IPS-18a (cell line): Measurements from ENCODE around the gene CTNND2.
"Not testable (repeated sequence)": the region's sequence is repeated elsewhere in the genome, so short reads cannot be mapped to it uniquely, and the experiment has no call there.

Source experiments
- H3K27ac ChIP-seq: one replicate; pipeline ENCODE4 v1.5.1; 2013; ENCODE audit warnings: low read length
- H3K27me3 ChIP-seq: one replicate; pipeline ENCODE4 v1.6.1; 2013; ENCODE audit warnings: mild to moderate bottlenecking, low read length; ENCODE audit not compliant: control insufficient read depth, insufficient read depth
- H3K36me3 ChIP-seq: one replicate; pipeline ENCODE4 v1.6.1; 2013; ENCODE audit warnings: low read depth, low read length; ENCODE audit not compliant: control insufficient read depth
- H3K4me1 ChIP-seq: one replicate; pipeline ENCODE4 v1.6.1; 2013; ENCODE audit warnings: low read depth, low read length; ENCODE audit not compliant: control insufficient read depth
- H3K4me3 ChIP-seq: one replicate; pipeline ENCODE4 v1.5.1; 2013; ENCODE audit warnings: low read length
- H3K9ac ChIP-seq: one replicate; pipeline ENCODE4 v1.6.1; 2013; ENCODE audit warnings: mild to moderate bottlenecking, low read length, moderate library complexity
- H3K9me3 ChIP-seq: one replicate; pipeline ENCODE4 v1.6.1; 2013; ENCODE audit warnings: low read depth, low read length; ENCODE audit not compliant: control insufficient read depth

CTNND2 gene

GRCh38 chr5:11658376-11658775, 245.9 kb downstream of the CTNND2 start:
- no peak overlapping the region for H3K9ac ChIP-seq
- no peaks in the 10 kb centered on the region for H3K27me3 ChIP-seq
- H3K27ac ChIP-seq = no peak overlapping the region

GRCh38 chr5:11656916-11657315, 247.3 kb downstream of the CTNND2 start:
- no peaks in the 10 kb centered on the region for H3K36me3 ChIP-seq
- H3K27me3 ChIP-seq = no peaks in the 10 kb centered on the region
- no peaks in the 10 kb centered on the region for H3K4me1 ChIP-seq
- H3K4me3 ChIP-seq = no peak overlapping the region
- no peak overlapping the region for H3K9ac ChIP-seq
- no peaks in the 10 kb centered on the region for H3K9me3 ChIP-seq
- no peak overlapping the region for H3K27ac ChIP-seq

More at GRCh38 chr5:11658376-11658775, 245.9 kb downstream of the CTNND2 start:
- Histone ChIP-seq H3K4me3 (no peak overlapping the region), H3K4me1 (no peaks in the 10 kb centered on the region), H3K9me3 (no peaks in the 10 kb centered on the region), H3K36me3 (no peaks in the 10 kb centered on the region)

- no peak overlapping the region for H3K27ac ChIP-seq
- no peaks in the 10 kb centered on the region for H3K36me3 ChIP-seq
- no peaks in the 10 kb centered on the region for H3K9me3 ChIP-seq
- H3K9ac ChIP-seq = no peak overlapping the region
- H3K4me1 ChIP-seq = peaks cover 5% of the 10 kb centered on the region
- H3K27me3 ChIP-seq = no peaks in the 10 kb centered on the region
- no peak overlapping the region for H3K4me3 ChIP-seq
Observed at GRCh38 chr5:11655681-11656080, 248.6 kb downstream of the CTNND2 start.

- Histone ChIP-seq H3K36me3 (no peaks in the 10 kb centered on the region), H3K4me1 (peaks cover 12% of the 10 kb centered on the region), H3K27me3 (no peaks in the 10 kb centered on the region), H3K9me3 (no peaks in the 10 kb centered on the region), H3K4me3 (no peak overlapping the region), H3K27ac (no peak overlapping the region), H3K9ac (no peak overlapping the region)
Observed at GRCh38 chr5:11650936-11651335, 253.3 kb downstream of the CTNND2 start.

DNA sequence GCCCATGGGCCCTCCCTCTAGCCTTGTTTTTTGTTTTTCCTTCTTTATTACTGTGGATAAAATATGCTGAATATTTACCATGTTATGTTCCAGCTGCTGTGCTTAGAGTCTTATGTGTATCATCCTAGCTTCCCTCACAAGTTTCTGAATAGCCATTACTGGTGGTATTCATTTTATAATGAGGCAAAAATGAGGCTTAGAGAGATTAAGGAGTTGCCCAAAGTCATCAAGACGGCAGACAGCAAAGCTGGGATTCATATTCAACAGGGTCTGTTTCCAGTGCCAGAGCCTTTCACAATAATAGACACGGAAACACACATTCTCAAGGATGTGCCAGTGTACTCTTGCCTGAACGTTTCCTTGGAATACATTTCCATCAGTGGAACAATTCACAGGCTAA, 258.1 kb downstream of the CTNND2 start:
- Histone ChIP-seq H3K27me3 (no peaks in the 10 kb centered on the region), H3K4me3 (no peak overlapping the region), H3K36me3 (no peaks in the 10 kb centered on the region), H3K4me1 (peaks cover 10% of the 10 kb centered on the region), H3K27ac (no peak overlapping the region), H3K9ac (no peak overlapping the region), H3K9me3 (no peaks in the 10 kb centered on the region)

DNA sequence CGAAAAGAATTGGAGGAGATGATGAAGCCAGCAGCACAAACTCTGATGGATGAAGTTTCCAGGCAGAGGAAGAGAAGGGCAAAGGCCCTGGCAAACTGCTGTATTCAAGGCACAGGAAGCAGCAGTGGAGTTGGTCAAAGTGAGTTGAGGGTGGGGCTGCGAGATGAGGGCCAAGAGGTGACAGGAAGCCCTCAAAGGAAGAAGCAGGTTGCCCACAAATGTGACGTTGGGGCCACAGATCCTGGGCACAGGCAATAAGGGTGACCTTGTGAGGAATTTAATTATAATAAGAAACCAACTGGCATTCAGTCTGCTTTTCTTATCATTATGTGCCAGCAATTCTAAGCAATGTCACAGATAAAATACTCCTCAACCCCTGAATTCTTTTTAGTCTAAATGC, 261.8 kb downstream of the CTNND2 start:
- Histone ChIP-seq H3K4me3 (no peak overlapping the region), H3K36me3 (no peaks in the 10 kb centered on the region), H3K27me3 (no peaks in the 10 kb centered on the region), H3K9ac (no peak overlapping the region), H3K27ac (no peak overlapping the region), H3K4me1 (no peaks in the 10 kb centered on the region), H3K9me3 (no peaks in the 10 kb centered on the region)

GRCh38 chr5:11640158-11640873, 263.9 kb downstream of the CTNND2 start:
- no peak overlapping the region for H3K9ac ChIP-seq
- H3K27ac ChIP-seq = no peak overlapping the region
- H3K4me3 ChIP-seq = no peak overlapping the region
- no peaks in the 10 kb centered on the region for H3K36me3 ChIP-seq
- no peaks in the 10 kb centered on the region for H3K27me3 ChIP-seq
- no peaks in the 10 kb centered on the region for H3K9me3 ChIP-seq
- no peaks in the 10 kb centered on the region for H3K4me1 ChIP-seq

DNA sequence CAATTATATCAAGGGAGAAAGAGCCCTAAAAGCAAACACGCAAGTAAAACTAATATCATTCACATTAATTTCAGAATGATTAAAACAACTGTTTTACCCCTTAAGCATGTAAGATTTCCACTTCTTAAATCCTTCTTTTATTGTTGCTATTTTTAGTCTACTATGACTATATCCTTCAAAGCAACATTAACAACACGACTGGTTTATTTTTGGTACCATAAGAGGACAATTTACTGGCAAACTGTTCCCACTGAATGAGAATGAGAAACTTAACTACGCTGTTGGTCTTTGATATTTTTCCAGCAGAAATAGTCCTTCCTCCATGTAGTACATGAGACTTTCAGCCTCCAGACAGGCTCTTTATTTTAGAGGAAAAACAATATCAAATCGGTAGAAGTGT, 281.5 kb downstream of the CTNND2 start:
- Histone ChIP-seq H3K36me3 (no peaks in the 10 kb centered on the region), H3K9ac (no peak overlapping the region), H3K27ac (no peak overlapping the region), H3K4me1 (no peaks in the 10 kb centered on the region), H3K4me3 (no peak overlapping the region), H3K9me3 (no peaks in the 10 kb centered on the region), H3K27me3 (no peaks in the 10 kb centered on the region)

DNA sequence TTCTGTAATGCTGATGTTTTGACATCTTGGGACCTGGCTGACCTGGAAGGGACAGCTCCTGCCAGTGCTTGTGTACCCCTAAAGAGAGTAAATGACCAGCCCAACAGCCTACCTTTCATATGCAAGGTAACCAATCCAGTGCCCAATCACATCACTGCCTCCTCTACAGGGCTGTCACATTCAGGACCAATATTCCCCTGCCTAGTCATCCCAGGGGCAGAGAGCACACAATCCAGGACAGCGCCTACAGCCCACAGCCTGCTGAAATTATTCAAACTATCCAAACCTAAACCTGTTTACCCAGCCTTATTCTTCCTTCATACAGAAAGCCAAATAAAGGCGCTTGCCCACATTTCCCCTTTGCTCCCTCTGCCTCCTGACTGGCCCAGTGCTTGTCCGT, 284.1 kb downstream of the CTNND2 start:
- H3K9me3 ChIP-seq = no peaks in the 10 kb centered on the region
- no peak overlapping the region for H3K9ac ChIP-seq
- no peak overlapping the region for H3K27ac ChIP-seq
- no peaks in the 10 kb centered on the region for H3K4me1 ChIP-seq
- no peak overlapping the region for H3K4me3 ChIP-seq
- H3K27me3 ChIP-seq = no peaks in the 10 kb centered on the region
- no peaks in the 10 kb centered on the region for H3K36me3 ChIP-seq

DNA sequence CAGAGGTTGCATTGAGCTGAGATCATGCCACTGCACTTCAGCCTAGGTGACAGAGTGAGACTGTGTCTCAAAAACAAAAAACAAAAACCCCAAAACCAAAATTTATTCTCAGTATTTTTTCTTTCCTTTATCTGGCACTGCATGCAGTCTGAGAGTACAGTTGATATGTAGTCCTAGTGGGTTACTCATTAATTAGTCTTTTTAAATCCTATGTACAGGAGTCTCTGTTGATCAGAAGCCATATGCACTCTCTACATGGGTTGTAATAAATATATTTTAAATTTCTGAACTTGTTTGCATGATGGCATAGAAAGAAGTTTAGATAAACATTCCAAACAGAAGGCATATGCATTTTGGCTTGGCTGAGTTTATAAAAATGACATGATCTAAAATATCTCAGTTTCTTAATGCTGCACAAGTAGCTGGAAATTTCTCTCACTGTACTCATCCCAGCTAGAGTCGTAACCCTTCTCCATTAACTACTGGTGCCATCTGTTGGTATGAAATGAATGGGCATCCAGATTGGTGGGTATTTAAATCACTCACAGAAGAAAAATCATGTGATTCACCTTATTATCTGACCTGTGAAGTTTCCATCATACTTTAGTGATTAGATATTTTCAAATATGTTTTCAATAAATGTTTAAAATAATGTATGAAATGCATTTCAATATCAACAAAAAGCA, 284.8 kb downstream of the CTNND2 start:
- no peaks in the 10 kb centered on the region for H3K4me1 ChIP-seq
- no peak overlapping the region for H3K27ac ChIP-seq
- H3K9me3 ChIP-seq = no peaks in the 10 kb centered on the region
- no peaks in the 10 kb centered on the region for H3K36me3 ChIP-seq
- no peak overlapping the region for H3K4me3 ChIP-seq
- no peak overlapping the region for H3K9ac ChIP-seq
- no peaks in the 10 kb centered on the region for H3K27me3 ChIP-seq

GRCh38 chr5:11617080-11617479, 287.2 kb downstream of the CTNND2 start:
- Histone ChIP-seq H3K27ac (no peak overlapping the region), H3K9ac (no peak overlapping the region), H3K36me3 (no peaks in the 10 kb centered on the region), H3K4me1 (no peaks in the 10 kb centered on the region), H3K4me3 (no peak overlapping the region), H3K9me3 (no peaks in the 10 kb centered on the region), H3K27me3 (no peaks in the 10 kb centered on the region)

DNA sequence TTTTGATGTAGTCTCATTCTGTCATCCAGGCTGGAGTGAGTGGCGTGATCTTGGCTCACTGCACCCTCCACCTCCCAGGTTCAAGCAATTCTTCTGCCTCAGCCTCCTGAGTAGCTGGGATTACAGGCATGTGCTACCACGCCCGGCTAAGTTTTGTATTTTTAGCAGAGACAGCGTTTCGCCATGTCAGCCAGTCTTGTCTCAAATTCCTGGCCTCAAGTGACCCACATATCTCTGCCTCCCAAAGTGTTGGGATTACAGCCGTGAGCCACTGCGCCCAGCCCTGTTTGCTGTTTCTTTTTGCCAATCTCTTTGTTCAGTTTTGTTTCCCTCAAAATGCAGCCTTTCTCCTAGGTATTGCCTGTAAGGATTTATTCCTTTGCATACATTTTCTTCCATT, 287.6 kb downstream of the CTNND2 start:
- not testable (repeated sequence) for H3K4me3 ChIP-seq, H3K27ac ChIP-seq, H3K9ac ChIP-seq, H3K9me3 ChIP-seq, H3K4me1 ChIP-seq, H3K36me3 ChIP-seq, H3K27me3 ChIP-seq
